Fibroblast of villous mesenchyme (primary cell): ENCODE results near the gene SKA2. TPM values are rescaled to one million over a fixed set of nuclear protein-coding genes. Genes with fewer than 3 reads are reported as not detected.
A peak's percentile ranks its signal among the peaks of the same experiment; 100 is the strongest.

Experiments used
- DNase-seq: peaks from one replicate; pipeline ENCODE4 v3.0.0-alpha.2; 2010; ENCODE audit warnings: low read depth
- H3K4me3 ChIP-seq: 2 replicates; pipeline ENCODE4 v1.5.1; 2011; ENCODE audit warnings: low read depth, mild to moderate bottlenecking, low read length
- CTCF ChIP-seq: IDR thresholded peaks from 2 replicates; pipeline ENCODE4 v1.5.1; 2012; ENCODE audit warnings: low read depth, mild to moderate bottlenecking, low read length; ENCODE audit not compliant: insufficient read depth
- total RNA-seq: library from RNA; depleted of rRNA; stranded (reverse); fragments of >200 nt; gene quantifications from 2 replicates; pipeline ENCODE4 v1.2.3, GENCODE V29; 2012

SKA2 gene
- total RNA-seq, 1 donor: 68.2 TPM

GRCh38 chr17:59124665-59125064 is 30.3 kb downstream of the SKA2 start:
- no peak for DNase-seq
- H3K4me3 ChIP-seq: no peak overlapping the region
- no peak for TF ChIP-seq CTCF

- no peak for DNase-seq
- no peak overlapping the region for H3K4me3 ChIP-seq
- TF ChIP-seq CTCF: no peak
These were observed 33.0 kb downstream of the SKA2 start for GRCh38 chr17:59121901-59122480.

- TF ChIP-seq CTCF: no peak
- H3K4me3 ChIP-seq: no peak overlapping the region
- DNase-seq: no peak
These were observed 39.5 kb downstream of the SKA2 start for GRCh38 chr17:59115474-59115873.

- no peak for DNase-seq
- no peak overlapping the region for H3K4me3 ChIP-seq
- TF ChIP-seq CTCF: no peak
These were observed 43.4 kb downstream of the SKA2 start for GRCh38 chr17:59111539-59111938.

GRCh38 chr17:59110973-59111372 is 44.0 kb downstream of the SKA2 start:
- no peak overlapping the region for H3K4me3 ChIP-seq
- TF ChIP-seq CTCF: no peak
- no peak for DNase-seq

GRCh38 chr17:59108400-59109102 is 46.4 kb downstream of the SKA2 start:
- TF ChIP-seq CTCF: no peak
- no peak overlapping the region for H3K4me3 ChIP-seq
- DNase-seq: no peak

GRCh38 chr17:59107306-59107670 is 47.7 kb downstream of the SKA2 start:
- peak overlapping the region; percentile 91 for H3K4me3 ChIP-seq
- DNase-seq: no peak
- TF ChIP-seq CTCF: no peak
